ENCODE measurements around the gene COL26A1. TPM values are rescaled to one million over a fixed set of nuclear protein-coding genes. Genes with fewer than 3 reads are reported as not detected.

COL26A1 gene
- total RNA-seq, 1 experiment from 2014 or later: 42.6 TPM

- H3K27me3 ChIP-seq (ENCODE audit: insufficient read depth, low read length): no peaks in the 10 kb centered on the region
- H3K4me1 ChIP-seq (ENCODE audit: insufficient read depth, low read length): peaks cover 9% of the 10 kb centered on the region; the same call in 1 of the 2 replicates
- H3K23ac ChIP-seq (ENCODE audit: insufficient read length, low read depth, low read length): no peak overlapping the region
- H4K91ac ChIP-seq (ENCODE audit: insufficient read length, low read depth, low read length): no peak overlapping the region
- H2AK5ac ChIP-seq (ENCODE audit: insufficient read length, low read length): no peak overlapping the region
- no peaks in the 10 kb centered on the region for H3K79me1 ChIP-seq (ENCODE audit: insufficient read depth, low read depth, low read length, poor library complexity, severe bottlenecking)
- H4K5ac ChIP-seq (ENCODE audit: insufficient read length, low read depth, low read length): no peak overlapping the region
- Mint-ChIP-seq H3K4me1 (peaks cover 37 to 53% of the 10 kb centered on the region in 2 experiments), H3K27ac (peak overlapping the region in 1 of 3 experiments; percentile 75; a peak in 1 of 7 replicates), H3K9me3 (peaks cover 1 to 3% of the 10 kb centered on the region in 2 experiments; a peak in 3 of 5 replicates), H3K36me3 (ENCODE audit: insufficient read depth in 1 of 3, low read depth in 3 of 3) (peaks cover 4 to 14% (median 6%) of the 10 kb centered on the region in 3 experiments; a peak in 6 of 7 replicates), H3K27me3 (ENCODE audit: low read depth) (no peaks in the 10 kb centered on the region), H3K4me3 (no peak overlapping the region)
- no peak overlapping the region for H2BK12ac ChIP-seq (ENCODE audit: insufficient read length, low read depth, low read length)
- H2AFZ ChIP-seq (ENCODE audit: low read length): no peak overlapping the region
- no peak overlapping the region for H3K18ac ChIP-seq (ENCODE audit: insufficient read length, low read depth, low read length)
- H4K20me1 ChIP-seq (ENCODE audit: control insufficient read depth, insufficient read depth, insufficient read length): no peaks in the 10 kb centered on the region
- no peak overlapping the region for H3K27ac ChIP-seq (ENCODE audit: insufficient read length, low read depth, low read length)
- H2BK120ac ChIP-seq (ENCODE audit: low read depth, low read length, poor library complexity, severe bottlenecking): no peak overlapping the region
- no CpG with 5 or more reads among the region's 1 CpG for WGBS (ENCODE audit: extremely low coverage, insufficient read length, low lambda C conversion rate)
- H3K56ac ChIP-seq (ENCODE audit: insufficient read length, low read depth, low read length): no peak overlapping the region
- no peak for DNase-seq
- no peak overlapping the region for H2BK15ac ChIP-seq (ENCODE audit: low read depth, low read length)
- H2BK20ac ChIP-seq (ENCODE audit: low read depth, low read length, poor library complexity, severe bottlenecking): no peak overlapping the region
- H3K4me2 ChIP-seq (ENCODE audit: insufficient read depth, insufficient read length, low read length): no peak overlapping the region
- peaks cover 2% of the 10 kb centered on the region; the same call in 1 of the 2 replicates for H3K79me2 ChIP-seq (ENCODE audit: insufficient read depth, low read length)
- no peak overlapping the region for H3K9ac ChIP-seq (ENCODE audit: extremely low read depth, insufficient read length, low read length)
- no peaks in the 10 kb centered on the region for H3K23me2 ChIP-seq (ENCODE audit: insufficient read length, low read depth, low read length, poor library complexity, severe bottlenecking)
- peak; percentile 40; the same call in 2 of the 3 replicates for TF ChIP-seq CTCF (conservative IDR thresholded peaks at IDR 0.05)
- H2BK5ac ChIP-seq (ENCODE audit: insufficient read length, low read length): no peak overlapping the region
- H3T11ph ChIP-seq (ENCODE audit: low read length): no peak overlapping the region
- no peak overlapping the region for H3K14ac ChIP-seq (ENCODE audit: insufficient read depth, low read length)
- no peak overlapping the region for H4K8ac ChIP-seq (replicated peaks; ENCODE audit: insufficient read length, low read depth, low read length)
- no peaks in the 10 kb centered on the region for H3K9me3 ChIP-seq (ENCODE audit: control insufficient read depth, low read depth, low read length)
- H3K4ac ChIP-seq (ENCODE audit: low read depth, low read length): no peak overlapping the region
These were observed 35.2 kb downstream of the COL26A1 start for GRCh38 chr7:101397770-101398324.
